ENCODE data around the gene ATP8A1. TPM values are rescaled to one million over a fixed set of nuclear protein-coding genes. Genes with fewer than 3 reads are reported as not detected.
A peak's percentile ranks its signal among the peaks of the same experiment; 100 is the strongest.

The ATP8A1 gene
- total RNA-seq, 4 donors from 2014 or later: 23.8 to 74.2 (median 31.1) TPM

- DNase-seq (no peak), ATAC-seq (no peak)
- H3K4me3 ChIP-seq: no peak overlapping the region
- H3K27me3 ChIP-seq: no peaks in the 10 kb centered on the region
- peak overlapping the region; percentile 30 to 50 (median 36) for H3K27ac ChIP-seq
- intact Hi-C loops (cut with DNase I; ENCODE audit: low total_unique reads): no loop called here
- peaks cover 25 to 45% of the 10 kb centered on the region in 2 donors for H3K4me1 ChIP-seq
- in situ Hi-C loops (cut with MboI; ENCODE audit: low sequenced_read_pairs in 4 of 4): no loop called here
- no peaks in the 10 kb centered on the region for H3K9me3 ChIP-seq
- TF ChIP-seq CTCF (IDR thresholded peaks at IDR 0.05 in 4 of 5, conservative IDR thresholded peaks at IDR 0.05 in 1 of 5) (no peak), POLR2A (IDR thresholded peaks at IDR 0.05) (no peak)
- H3K36me3 ChIP-seq: no peaks in the 10 kb centered on the region
These were observed 39.9 kb downstream of the ATP8A1 start for GRCh38 chr4:42617030-42617429.

- Histone ChIP-seq H3K27me3 (no peaks in the 10 kb centered on the region), H3K4me1 (peaks cover 25 to 45% of the 10 kb centered on the region in 2 donors), H3K36me3 (no peaks in the 10 kb centered on the region), H3K27ac (peak overlapping the region; percentile 30 to 50 (median 36)), H3K9me3 (no peaks in the 10 kb centered on the region), H3K4me3 (no peak overlapping the region)
- intact Hi-C loops (cut with DNase I; ENCODE audit: low total_unique reads) (no loop called here), in situ Hi-C loops (cut with MboI; ENCODE audit: low sequenced_read_pairs in 4 of 4) (no loop called here)
- TF ChIP-seq CTCF (IDR thresholded peaks at IDR 0.05 in 4 of 5, conservative IDR thresholded peaks at IDR 0.05 in 1 of 5): no peak
- no peak for TF ChIP-seq POLR2A (IDR thresholded peaks at IDR 0.05)
- ATAC-seq (peak in 1 of 2 donors; percentile 51), DNase-seq (no peak)
These were observed 40.3 kb downstream of the ATP8A1 start for GRCh38 chr4:42616572-42616971.

- ATAC-seq: no peak
- Histone ChIP-seq H3K27me3 (no peaks in the 10 kb centered on the region), H3K4me3 (no peak overlapping the region), H3K4me1 (peaks cover 25 to 49% of the 10 kb centered on the region in 2 donors), H3K27ac (peak overlapping the region; percentile 30 to 50 (median 44)), H3K36me3 (no peaks in the 10 kb centered on the region), H3K9me3 (no peaks in the 10 kb centered on the region)
- intact Hi-C loops (cut with DNase I; ENCODE audit: low total_unique reads) (no loop called here), in situ Hi-C loops (cut with MboI; ENCODE audit: low sequenced_read_pairs in 4 of 4) (no loop called here)
- DNase-seq: no peak
- TF ChIP-seq CTCF (IDR thresholded peaks at IDR 0.05 in 4 of 5, conservative IDR thresholded peaks at IDR 0.05 in 1 of 5) (no peak), POLR2A (IDR thresholded peaks at IDR 0.05) (no peak)
These were observed 41.7 kb downstream of the ATP8A1 start for GRCh38 chr4:42615131-42615763.

GRCh38 chr4:42612898-42613297 is 44.0 kb downstream of the ATP8A1 start:
- H3K27me3 ChIP-seq: no peaks in the 10 kb centered on the region
- no peaks in the 10 kb centered on the region for H3K36me3 ChIP-seq
- no peak for DNase-seq
- peaks cover 27 to 41% of the 10 kb centered on the region in 2 donors for H3K4me1 ChIP-seq
- ATAC-seq: no peak
- peak overlapping the region in 1 of 4 donors; percentile 94 for H3K27ac ChIP-seq
- intact Hi-C loops (cut with DNase I; ENCODE audit: low total_unique reads) (no loop called here), in situ Hi-C loops (cut with MboI; ENCODE audit: low sequenced_read_pairs in 4 of 4) (no loop called here)
- H3K9me3 ChIP-seq: no peaks in the 10 kb centered on the region
- no peak overlapping the region for H3K4me3 ChIP-seq
- no peak for TF ChIP-seq POLR2A (IDR thresholded peaks at IDR 0.05)
- TF ChIP-seq CTCF (IDR thresholded peaks at IDR 0.05 in 4 of 5, conservative IDR thresholded peaks at IDR 0.05 in 1 of 5): no peak

- ATAC-seq: no peak
- Histone ChIP-seq H3K27me3 (no peaks in the 10 kb centered on the region), H3K4me3 (no peak overlapping the region), H3K36me3 (no peaks in the 10 kb centered on the region), H3K4me1 (peaks cover 38 to 43% of the 10 kb centered on the region in 2 donors), H3K9me3 (no peaks in the 10 kb centered on the region), H3K27ac (peak overlapping the region in 2 of 4 donors; percentile 5 to 94)
- in situ Hi-C loops (cut with MboI; ENCODE audit: low sequenced_read_pairs in 4 of 4) (no loop called here), intact Hi-C loops (cut with DNase I; ENCODE audit: low total_unique reads) (no loop called here)
- no peak for TF ChIP-seq CTCF (IDR thresholded peaks at IDR 0.05 in 4 of 5, conservative IDR thresholded peaks at IDR 0.05 in 1 of 5)
- TF ChIP-seq POLR2A (IDR thresholded peaks at IDR 0.05): no peak
- no peak for DNase-seq
These were observed 46.0 kb downstream of the ATP8A1 start for GRCh38 chr4:42610941-42611340.

All from gastrocnemius medialis (tissue), 4 donors.